Bronchial epithelial cell (primary cell): Measurements from ENCODE around the gene DDX25. TPM values are rescaled to one million over a fixed set of nuclear protein-coding genes. Genes with fewer than 3 reads are reported as not detected.
A peak's percentile ranks its signal among the peaks of the same experiment; 100 is the strongest.
"Not testable (repeated sequence)": the region's sequence is repeated elsewhere in the genome, so short reads cannot be mapped to it uniquely, and the experiment has no call there.

Experiments used
- DNase-seq: peaks from one replicate; pipeline ENCODE4 v3.0.0-alpha.2; 2010; ENCODE audit warnings: low read depth
- FAIRE-seq: peaks from 2 replicates; lab custom pipeline; 2011; peaks lifted over from hg19 to GRCh38; lab: Jason Lieb, UNC
- H3K27me3 ChIP-seq: 2 replicates; pipeline ENCODE4 v1.5.1; 2011; ENCODE audit warnings: low read length; ENCODE audit not compliant: control insufficient read depth, insufficient read depth
- H3K36me3 ChIP-seq: 2 replicates; pipeline ENCODE4 v1.5.1; 2011; ENCODE audit warnings: low read length; ENCODE audit not compliant: control insufficient read depth, insufficient read depth
- H3K4me3 ChIP-seq: 2 replicates; pipeline ENCODE4 v1.5.1; 2011; ENCODE audit warnings: mild to moderate bottlenecking, low read depth, low read length, control low read depth
- total RNA-seq: library from RNA; depleted of rRNA; stranded (reverse); fragments of >200 nt; gene quantifications from 2 replicates; pipeline ENCODE4 v1.2.1, GENCODE V29; 2014
- TF ChIP-seq, protein P1 (sequence below): IDR thresholded peaks from 2 replicates; pipeline ENCODE4 v1.5.1; 2011; ENCODE audit warnings: mild to moderate bottlenecking, moderate library complexity, low read length, control low read depth, inconsistent platforms; ENCODE audit not compliant: insufficient read depth, severe bottlenecking

DDX25 gene
- not detected in 2 replicates for total RNA-seq

DNA sequence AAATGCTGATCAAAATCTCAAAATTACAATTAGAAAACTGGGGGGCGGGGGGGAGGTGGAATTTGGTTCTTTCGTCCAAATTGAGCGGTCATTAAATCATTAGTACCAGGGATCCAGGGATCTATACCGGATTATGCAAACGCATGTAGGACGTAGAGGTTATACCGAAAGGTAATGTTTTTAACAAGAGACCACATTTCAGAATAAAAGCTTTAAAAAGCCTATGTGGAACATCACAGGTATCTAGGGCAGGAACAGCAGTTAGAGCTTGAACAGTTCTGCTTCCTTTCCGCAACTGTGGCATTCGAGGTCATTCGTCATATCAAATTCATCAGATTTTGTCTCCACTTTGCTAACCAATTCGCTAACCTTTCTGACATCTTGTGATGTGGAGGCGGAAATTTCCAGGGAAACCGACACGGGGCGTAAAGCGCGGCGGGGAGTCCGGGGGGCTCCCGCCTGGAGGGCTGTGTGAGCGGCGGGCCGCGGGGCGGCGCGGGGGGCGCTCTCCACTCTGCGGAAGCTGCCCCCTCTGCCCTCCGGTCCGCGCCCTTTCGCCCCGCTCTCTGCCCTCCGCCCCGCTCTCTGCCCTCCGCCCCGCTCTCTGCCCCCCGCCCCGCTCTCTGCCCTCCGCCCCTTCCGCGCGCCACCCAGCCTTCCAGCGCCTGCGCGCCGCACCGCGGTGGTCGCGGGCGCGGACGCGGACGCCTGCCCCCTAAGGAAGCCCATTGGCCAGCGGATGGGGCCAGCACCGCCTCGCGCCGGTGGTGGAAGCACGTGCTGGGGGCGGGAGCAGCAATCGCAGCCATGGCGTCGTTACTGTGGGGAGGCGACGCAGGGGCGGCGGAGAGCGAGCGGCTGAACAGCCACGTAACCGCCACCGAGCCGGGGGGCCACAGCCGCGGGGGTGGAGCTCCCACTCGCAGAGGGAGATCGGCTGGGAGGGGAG lies at the start of gene DDX25:
Gene DDX25 (plus strand): TSS at position 798 of the 949 bp plus-strand sequence. CDS start 10 bp downstream, at position 808.
- no peak for FAIRE-seq

DNA sequence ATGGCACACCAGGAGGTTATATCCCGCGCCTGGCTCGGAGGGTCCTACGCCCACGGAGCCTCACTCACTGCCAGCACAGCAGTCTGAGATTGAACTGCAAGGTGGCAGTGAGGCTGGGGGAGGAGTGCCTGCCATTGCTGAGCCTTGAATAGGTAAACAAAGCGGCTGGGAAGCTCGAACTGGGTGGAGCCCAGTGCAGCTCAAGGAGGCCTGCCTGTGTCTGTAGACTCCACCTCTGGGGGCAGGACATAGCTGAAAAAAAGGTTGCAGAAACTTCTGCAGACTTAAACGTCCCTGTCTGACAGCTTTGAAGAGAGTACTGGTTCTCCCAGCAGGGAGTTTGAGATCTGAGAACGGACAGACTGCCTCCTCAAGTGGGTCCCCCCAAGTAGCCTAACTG lies 46.6 kb upstream of the DDX25 start:
- DNase-seq, H3K27me3 ChIP-seq, H3K36me3 ChIP-seq, FAIRE-seq, H3K4me3 ChIP-seq: not testable (repeated sequence)

More for the DNA sequence above, at the start of gene DDX25:
- no peak for DNase-seq
- Histone ChIP-seq H3K27me3 (peaks cover 2% of the 10 kb centered on the region), H3K4me3 (peak within 1 kb of the TSS; percentile 22), H3K36me3 (peaks cover 3% of the 10 kb centered on the region)
- TF ChIP-seq, protein P1, sequence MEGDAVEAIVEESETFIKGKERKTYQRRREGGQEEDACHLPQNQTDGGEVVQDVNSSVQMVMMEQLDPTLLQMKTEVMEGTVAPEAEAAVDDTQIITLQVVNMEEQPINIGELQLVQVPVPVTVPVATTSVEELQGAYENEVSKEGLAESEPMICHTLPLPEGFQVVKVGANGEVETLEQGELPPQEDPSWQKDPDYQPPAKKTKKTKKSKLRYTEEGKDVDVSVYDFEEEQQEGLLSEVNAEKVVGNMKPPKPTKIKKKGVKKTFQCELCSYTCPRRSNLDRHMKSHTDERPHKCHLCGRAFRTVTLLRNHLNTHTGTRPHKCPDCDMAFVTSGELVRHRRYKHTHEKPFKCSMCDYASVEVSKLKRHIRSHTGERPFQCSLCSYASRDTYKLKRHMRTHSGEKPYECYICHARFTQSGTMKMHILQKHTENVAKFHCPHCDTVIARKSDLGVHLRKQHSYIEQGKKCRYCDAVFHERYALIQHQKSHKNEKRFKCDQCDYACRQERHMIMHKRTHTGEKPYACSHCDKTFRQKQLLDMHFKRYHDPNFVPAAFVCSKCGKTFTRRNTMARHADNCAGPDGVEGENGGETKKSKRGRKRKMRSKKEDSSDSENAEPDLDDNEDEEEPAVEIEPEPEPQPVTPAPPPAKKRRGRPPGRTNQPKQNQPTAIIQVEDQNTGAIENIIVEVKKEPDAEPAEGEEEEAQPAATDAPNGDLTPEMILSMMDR = no peak

DNA sequence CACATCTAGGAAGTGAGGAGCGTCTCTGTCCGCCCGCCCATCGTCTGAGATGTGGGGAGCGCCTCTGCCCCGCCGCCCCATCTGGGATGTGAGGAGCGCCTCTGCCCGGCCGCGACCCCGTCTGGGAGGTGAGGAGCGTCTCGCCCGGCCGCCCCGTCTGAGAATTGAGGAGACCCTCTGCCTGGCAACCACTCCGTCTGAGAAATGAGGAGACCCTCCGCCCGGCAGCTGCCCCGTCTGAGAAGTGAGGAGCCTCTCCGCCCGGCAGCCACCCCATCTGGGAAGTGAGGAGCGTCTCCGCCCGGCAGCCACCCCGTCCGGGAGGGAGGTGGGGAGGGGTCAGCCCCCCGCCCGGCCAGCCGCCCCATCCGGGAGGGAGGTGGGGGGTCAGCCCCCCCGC lies 41.5 kb upstream of the DDX25 start:
- FAIRE-seq, H3K4me3 ChIP-seq, H3K36me3 ChIP-seq, H3K27me3 ChIP-seq, DNase-seq: not testable (repeated sequence)

DNA sequence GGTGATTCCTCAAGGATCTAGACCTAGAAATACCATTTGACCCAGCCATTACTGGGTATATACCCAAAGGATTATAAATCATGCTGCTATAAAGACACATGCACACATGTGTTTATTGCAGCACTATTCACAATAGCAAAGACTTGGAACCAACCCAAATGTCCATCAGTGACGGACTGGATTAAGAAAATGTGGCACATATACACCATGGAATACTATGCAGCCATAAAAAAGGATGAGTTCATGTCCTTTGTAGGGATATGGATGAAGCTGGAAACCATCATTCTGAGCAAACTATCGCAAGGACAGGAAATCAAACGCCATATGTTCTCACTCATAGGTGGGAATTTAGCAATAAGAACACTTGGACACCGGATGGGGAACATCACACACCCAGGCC lies 39.0 kb upstream of the DDX25 start:
- H3K27me3 ChIP-seq, H3K4me3 ChIP-seq, DNase-seq, H3K36me3 ChIP-seq, FAIRE-seq: not testable (repeated sequence)

DNA sequence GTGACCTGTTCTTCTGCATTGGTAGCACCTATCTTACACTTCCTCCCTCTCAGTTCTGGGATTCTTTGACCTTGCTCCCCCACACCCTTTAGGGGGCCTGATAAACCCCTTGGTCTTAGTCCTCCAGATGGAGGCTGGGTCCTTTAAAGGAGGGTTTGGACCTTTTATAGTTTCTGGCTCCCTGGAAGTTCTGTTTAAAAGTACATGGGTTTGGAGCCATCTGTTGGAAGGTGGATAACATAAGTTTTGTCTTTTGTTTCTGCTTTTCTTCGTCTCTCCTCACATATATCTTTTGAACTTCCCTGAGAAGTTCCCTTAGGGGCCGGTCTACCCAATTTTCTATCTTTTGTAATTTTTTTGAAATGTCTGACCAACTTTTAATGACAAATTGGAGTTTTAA lies 34.8 kb upstream of the DDX25 start:
- DNase-seq (no peak), FAIRE-seq (no peak)
- Histone ChIP-seq H3K4me3 (no peak overlapping the region), H3K27me3 (no peaks in the 10 kb centered on the region), H3K36me3 (no peaks in the 10 kb centered on the region)
- TF ChIP-seq, protein P1 = no peak

DNA sequence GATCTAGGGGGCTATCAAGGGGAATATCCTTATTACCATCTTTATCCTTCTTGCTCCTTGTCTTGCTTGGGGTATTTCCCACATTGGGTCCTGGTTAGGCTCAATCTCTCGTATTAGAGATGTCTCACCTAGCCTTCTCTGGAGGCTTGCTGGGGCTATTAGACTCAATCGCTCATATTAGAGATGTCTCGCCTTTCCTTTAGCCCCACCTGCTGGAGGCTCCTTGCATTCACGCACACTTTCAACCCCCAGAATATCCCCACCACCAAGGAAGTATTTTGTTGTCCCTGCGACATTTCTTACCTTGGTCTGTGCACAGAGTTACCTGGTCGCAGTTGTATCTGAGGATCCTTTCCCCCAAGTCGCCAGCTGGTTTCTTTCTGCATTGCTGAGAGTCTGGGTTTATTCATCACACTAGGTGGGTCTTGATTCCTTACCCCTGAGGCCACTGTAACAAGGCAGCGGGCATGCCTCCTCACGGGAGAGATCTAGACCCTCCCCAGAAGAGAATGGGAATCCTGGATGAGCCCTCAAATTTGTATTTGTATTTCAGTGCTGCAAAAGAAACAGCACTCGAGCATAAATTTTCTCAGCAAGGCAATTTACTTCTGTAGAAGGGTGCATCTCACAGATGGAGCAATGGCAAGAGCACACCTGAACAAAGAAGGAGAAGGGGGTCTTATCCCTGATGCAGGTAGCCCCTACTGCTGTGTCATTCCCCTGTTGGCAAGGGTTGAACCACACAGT lies 32.7 kb upstream of the DDX25 start:
- TF ChIP-seq, protein P1 = peak; percentile 33
- DNase-seq (no peak), FAIRE-seq (no peak)
- no peaks in the 10 kb centered on the region for H3K36me3 ChIP-seq
- H3K4me3 ChIP-seq = no peak overlapping the region
- no peaks in the 10 kb centered on the region for H3K27me3 ChIP-seq

DNA sequence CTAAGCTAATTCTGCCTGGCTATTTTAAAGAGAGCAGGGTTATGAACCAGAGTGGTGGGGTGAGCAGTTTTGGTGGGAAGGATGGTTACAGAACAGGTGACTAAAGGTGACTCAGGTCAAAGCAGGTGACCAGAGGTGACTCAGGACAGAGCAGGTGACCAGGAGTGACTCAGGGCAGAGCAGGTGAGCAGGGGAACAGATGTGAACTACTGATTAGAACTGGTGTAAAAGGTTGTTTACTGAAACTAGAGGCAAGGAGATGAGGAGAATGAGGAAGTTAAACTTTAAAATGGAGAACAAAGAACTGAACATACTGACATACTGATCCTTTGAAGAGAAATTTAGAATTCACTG lies 32.2 kb upstream of the DDX25 start:
- no peak overlapping the region for H3K4me3 ChIP-seq
- no peaks in the 10 kb centered on the region for H3K36me3 ChIP-seq
- FAIRE-seq = no peak
- DNase-seq = no peak
- TF ChIP-seq, protein P1 = no peak
- no peaks in the 10 kb centered on the region for H3K27me3 ChIP-seq
